ENCODE results near the gene LRP1B.

The LRP1B gene

DNA sequence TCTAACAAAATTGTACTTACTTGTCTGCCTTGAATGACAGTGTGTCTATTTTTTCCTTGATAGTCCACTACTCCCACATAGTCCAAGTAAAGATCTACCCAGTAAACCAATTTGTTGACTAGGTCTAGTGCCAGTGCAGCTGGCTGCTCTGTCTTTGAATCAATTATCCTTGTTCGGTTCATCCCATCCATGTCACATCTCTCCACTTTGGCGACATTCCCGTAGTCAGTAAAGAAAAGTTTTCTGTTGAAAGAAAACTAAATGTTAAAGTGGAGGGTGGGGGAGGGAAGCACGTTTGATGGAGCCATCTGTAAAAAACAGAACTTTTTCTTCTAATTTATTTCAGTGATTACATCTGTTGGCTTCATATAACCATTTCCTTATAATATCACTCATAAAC is 1068.8 kb downstream of the LRP1B start:
- no peak for DNase-seq

DNA sequence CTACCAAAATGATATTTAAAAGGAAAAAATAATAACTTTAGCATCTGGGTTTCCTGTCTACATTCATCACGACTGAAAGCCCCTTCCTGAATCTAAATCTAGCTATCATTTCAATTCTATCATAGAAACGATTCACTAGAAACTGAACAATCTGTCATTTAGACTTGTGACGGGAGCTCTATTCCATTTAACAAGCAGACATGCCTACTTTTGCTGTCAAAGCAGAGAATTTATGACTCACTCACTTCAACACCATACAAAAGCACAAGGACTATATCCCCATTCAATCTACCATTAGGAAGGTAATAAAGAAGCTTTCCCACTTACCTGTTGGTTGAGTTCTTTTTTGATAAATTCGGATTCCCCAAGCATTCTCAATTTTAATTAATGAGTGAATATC is 1072.3 kb downstream of the LRP1B start:
- DNase-seq = no peak

DNA sequence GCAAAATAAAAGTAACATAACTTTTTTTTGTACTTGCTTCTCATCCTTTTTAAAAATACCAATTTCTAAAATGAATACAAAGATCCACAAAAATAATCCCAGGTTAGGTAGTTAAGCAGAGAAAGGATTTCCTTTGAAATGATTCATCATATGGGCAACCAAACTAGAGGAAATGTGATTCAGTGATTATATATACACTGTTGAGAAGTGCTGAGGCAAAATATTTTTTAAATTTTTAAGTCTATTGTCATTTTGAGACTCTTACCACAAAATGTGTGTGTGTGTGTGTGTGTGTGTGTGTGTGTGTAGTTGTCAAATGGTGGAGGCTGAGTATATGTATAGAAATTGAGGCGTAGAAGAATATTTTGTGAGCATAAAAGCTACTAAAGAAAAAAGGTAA is 1075.3 kb downstream of the LRP1B start:
- DNase-seq = no peak

DNA sequence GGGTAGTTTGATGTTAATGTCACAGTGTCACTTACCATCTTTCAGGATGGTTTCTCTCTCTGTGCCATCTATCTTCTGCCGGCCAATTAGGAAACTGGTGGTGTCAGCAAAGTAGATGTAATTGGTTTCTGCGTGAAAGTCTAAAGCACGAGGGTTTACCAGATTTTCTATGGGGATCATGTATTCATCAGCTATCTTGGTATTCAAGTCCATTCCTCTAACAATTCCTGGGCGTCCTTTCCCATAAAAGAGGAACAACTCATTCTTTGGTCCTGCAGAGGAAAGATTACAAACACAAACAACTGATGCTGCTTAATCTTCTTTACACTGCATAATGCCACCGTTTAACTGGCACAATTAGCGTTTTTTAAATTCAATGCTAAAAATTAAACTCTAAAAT is 1081.9 kb downstream of the LRP1B start:
- DNase-seq = no peak

DNA sequence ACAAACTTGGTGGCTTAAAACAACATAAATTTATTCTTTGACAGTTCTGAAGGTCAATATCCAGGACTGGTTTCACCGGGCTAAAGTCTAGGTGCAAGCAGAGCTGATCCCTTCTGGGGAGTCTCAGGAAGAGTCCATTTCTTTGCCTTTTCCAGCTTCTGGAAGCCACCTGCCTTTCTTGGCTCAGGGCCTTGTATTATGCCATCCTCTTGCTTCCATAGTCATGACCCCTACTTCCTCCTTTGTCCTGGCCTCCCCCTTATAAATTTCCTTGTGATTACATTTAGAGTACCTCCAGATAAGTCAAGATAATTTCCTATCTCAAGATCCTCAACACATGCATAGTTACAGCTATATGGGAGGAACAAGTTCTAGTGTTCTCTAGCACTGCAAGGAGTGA is 1089.5 kb downstream of the LRP1B start:
- no peak for DNase-seq

DNA sequence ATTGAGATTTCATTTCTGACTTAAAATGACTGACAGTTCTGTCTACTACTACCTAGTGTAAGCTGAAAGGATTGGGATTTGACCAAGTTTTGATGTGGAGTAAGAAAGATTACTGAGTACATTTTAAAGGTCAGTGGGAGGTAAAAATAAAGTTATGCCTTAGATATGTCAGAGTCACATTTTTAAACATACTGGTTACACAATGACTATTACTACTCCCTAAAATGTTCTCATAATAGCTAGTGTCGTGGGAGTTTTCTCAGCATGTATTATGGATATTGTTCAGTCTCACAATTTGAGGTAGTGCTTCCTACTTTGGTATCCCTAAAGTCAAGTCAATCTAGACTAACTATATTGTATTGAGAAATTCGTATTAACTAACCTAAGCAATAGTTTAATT is 1092.5 kb downstream of the LRP1B start:
- DNase-seq = no peak

DNA sequence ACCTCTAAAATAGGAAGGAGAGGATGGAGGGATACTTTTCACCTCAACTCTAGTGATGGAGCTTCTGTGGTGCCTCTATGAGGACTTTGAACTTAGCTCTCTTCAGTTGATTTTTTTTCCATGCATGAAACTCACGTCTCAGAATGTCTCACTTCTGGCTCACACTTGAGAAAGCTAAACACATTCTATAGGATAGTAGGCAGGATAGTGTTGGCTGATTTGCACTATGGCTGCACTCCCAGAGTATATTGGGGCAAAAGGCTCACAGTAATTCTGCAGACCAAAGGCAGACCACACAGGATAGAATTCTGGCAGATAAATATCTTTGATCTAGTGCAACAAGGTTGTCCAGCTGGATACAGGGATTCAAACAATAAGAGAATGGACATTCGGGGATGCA is 1093.5 kb downstream of the LRP1B start:
- no peak for DNase-seq

DNA sequence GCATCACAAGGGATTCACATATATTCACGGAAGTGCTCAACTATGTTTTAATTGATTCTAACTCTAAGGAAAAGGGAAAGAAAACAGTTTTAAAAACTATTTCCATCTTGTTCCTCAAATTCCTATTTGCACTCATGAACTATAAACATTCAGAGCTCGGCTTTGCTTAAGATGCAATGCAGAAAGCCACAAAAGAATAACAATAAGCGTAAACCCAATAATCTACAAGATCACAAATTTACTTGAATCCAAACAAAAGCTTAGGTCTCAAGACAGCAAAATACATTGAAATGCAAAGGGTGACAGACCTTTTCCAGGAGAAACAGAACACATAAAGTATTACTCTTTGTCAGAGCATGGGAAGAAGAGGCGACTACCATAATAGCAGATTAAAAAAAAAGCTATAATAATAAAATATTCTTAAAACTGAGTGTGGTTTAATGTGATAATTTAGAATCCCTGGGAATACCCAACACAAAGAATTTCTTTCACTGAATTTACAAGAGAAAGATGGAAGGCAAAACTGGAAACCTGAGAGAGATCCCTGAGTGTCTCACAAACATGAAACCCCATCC is 1094.9 kb downstream of the LRP1B start:
- DNase-seq = no peak

DNA sequence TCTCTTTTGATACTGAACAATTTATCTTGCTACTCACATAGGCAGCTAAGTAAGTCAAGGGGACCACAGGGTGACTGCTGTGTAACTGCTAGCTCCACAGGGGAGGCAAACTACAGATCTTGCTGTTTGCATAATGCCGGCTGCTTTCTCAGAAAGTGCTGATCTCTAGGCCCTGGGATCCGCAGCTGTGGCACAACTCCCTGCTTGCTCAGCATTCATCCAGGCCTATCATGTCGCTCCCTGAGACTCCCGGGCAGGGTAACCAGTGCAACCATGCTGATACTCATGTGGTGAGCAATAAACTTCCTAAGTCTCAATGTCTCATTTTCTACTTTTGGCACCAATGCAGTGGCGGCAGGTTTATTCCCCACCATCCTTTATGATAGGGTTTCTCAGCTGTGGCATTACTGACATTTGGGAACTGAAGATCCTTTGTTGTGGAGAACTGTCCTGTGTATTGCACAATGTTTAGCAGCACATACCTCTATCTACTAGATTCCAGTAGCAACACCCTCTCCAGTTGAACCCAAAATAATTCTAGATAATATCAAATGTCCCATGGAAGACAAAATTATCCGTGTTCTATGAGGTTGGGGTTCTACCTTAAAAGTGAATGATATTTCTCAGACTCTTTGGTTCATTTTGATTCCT is 1101.3 kb downstream of the LRP1B start:
- DNase-seq = no peak

DNA sequence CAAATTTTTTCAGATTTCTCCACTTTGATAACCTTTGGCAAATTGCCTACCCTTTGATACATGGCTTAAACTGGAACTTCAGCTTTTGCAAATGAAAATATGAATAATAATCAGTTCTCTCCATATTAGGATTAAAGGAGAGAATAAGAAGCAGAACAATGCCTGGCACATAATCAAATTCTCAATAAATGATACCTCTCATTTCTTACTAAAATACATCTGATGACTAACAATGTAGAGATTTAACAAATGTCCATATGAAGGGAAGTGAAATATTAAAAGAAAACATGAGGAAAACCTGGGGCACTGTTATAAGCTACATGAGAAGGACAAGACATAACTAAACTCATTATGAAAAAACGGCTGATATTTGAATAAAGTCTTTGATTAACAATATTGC is 1103.6 kb downstream of the LRP1B start:
- DNase-seq = no peak

DNA sequence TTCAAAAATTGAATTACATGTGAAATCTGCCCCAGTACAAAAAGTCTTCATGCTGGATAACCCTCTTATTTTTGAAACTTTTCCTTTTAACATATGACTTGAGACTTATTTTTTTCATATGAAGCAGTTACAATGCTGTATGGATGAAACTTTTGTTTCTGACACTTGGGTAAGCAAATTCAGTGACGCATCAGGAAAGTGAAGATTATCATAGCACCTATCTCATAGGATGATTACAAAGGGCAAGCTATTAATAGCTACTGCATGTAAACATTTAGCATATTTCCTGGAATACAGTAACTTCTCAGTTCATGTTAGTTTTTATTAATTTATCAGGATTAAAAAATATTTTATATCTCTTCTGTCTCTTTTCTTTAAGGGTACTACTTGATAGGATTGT is 1109.2 kb downstream of the LRP1B start:
- DNase-seq = no peak

DNA sequence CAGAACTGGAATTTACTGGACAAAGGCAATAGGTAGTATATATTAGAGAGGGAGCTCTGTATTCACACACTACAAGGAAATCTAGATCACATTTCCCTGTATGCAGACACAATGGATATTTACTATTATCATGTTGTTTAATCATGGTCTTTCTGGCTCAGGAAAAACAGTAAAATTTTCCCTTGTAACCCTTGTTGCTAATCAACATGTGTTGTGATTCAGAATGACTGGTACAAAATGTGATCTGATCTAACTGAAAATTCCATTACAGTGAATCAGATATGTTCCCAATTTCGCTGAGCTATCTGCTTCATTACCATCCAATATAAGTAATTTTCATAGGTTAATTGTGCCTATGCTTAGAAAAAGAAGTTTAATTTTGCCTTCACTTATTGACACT is 1109.7 kb downstream of the LRP1B start:
- no peak for DNase-seq

DNA sequence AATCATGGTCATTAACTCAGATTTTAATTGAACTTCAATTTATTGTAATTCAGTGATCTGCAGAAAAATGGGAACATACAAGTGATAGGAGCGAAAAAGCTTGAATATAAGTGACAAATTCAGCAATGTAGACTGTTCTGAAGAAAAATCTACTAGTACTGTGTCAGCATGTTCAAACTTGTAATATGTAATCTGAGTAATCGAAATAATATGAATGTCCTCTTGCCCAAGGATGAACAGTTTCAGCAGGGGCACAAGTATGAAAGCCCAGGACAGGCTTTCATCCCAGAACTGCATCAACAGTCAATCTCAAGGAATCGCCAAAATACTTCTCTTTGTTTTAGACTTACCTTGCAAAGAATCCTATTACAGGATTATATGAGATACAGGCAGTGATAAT is 1110.5 kb downstream of the LRP1B start:
- no peak for DNase-seq

DNA sequence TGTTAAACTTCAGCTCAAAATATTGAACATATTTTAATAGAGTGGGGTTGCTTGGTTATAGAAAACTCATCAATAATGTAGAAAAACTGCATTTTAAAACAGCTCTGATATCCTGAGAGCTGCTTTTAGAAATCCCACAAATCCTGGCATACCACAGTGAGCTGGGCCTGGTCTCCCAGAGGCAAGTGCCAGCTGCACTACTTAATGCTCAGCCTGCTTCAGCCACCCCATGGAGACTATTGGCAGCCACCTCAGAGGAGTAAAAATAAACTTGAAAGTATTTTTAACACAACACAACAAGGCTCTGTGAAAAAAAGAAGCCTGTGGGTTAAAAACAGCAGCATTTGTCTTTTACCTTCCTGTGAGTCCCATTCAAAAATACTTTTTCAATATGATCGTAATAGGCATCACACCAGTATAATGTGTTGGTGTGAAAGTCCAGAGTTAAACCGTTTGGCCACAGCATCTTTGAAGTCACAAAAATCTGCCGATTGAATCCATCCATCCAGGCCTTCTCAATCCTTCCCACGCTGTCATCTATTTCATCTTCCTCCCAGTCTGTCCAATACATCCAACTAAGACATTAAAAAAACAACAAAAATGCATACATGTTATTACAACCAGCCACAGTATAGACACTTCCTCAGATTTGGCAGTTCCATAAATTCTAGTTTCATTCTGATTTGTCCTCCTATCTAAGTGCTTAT is 1115.3 kb downstream of the LRP1B start:
- DNase-seq = no peak

DNA sequence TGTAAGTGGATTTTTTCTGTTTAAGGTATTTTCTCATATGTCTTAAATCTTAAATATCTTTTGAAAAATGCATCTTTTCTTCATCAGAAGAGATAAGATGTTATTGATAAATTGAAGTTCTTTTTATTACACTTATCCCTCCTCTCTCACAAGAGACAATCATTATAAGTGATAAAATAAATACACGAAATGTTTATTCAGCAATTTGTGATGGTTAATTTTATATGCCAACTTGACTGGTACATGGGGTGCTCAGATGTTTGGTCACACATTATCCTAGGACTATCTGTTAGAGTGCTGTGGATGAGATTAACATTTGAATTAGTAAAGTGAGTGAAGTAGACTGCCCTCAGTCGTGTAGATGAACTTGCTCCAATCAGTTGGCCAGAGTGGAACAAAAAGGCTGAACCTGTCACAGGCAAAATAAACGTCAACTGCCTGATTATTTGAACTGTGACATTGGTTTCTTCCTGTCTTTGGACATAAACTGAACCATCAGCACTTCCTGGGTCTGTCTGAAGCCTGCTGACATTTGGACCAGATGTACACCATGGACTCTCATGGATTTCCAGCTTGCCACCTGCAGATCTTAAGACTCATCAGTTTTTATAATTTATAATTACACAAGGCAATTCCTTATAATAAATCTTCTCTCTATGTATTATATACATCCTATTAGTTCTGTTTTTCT is 1126.7 kb downstream of the LRP1B start:
- DNase-seq = no peak

DNA sequence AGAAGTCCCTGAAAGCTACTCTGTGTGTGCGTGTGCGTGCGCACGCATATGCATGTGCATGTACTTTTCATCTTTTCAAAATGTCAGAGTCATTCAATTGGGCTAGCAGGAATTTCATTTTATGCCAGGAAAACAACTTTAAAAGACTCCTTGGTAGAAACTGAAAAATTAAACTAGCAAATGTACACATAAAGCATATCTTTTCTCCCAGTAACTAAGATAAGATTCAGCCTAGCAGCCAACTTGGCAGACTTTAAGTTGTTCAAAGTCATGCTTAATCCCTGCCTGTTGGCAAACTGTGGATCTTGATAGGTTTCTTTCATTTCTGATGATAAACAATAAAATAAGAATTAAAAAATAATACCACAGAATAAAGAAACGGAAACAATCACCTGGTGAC is 1129.1 kb downstream of the LRP1B start:
- DNase-seq = no peak

DNA sequence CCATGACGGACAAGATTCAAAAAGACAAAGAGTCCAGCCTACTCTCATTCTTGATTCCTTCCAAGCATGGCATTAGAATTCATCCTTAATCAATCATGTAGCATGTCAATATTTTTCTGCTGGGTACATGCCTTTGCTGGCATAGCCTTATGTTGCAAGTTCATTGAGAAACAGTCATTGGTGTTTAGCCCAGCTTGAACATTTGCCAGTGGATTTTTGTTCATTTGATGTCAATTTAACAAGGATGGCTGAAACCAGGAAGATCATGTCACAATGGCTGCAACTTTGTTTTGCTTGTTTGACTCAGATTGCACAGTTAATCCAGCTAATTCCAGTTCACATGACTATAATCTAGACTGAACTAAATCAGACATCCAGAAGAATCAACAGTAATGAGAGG is 1132.2 kb downstream of the LRP1B start:
- no peak for DNase-seq

DNA sequence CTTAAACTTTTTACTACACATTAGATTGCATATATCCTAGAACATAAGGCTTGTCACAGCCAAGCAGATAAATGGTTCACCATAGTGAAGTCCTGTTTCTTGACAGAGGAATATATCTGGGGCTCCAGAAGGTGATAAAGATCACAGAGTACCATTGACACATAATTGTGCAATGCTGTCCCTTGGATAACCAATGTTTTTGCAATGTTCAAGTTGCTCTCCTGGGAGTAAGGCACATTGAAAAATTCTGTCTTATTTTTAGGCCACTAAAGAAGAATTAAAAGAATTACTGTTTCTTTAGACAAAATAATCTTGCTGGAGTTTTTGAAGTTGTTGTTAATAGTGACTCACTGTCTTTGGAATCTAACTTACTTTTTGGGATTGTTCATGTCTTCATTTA is 1132.8 kb downstream of the LRP1B start:
- DNase-seq = no peak

DNA sequence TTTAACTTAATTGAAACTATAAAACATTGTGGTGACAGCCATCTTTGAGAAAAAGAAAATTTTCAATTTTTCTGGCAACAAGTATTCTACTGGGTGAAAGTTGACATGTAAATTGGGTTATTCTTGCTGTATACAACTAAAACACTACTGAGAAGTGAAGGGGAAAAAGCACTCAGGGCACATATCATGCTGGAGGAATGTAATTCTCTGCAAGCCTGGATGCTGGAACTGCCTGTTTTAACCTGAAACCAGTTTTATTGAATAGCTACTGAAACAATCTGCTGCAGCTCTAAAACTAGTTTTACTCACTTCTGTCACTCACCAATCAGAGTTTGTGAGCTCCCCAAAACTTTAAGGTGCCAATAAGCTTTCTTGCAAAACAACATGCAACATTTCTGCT is 1136.0 kb downstream of the LRP1B start:
- DNase-seq = no peak

DNA sequence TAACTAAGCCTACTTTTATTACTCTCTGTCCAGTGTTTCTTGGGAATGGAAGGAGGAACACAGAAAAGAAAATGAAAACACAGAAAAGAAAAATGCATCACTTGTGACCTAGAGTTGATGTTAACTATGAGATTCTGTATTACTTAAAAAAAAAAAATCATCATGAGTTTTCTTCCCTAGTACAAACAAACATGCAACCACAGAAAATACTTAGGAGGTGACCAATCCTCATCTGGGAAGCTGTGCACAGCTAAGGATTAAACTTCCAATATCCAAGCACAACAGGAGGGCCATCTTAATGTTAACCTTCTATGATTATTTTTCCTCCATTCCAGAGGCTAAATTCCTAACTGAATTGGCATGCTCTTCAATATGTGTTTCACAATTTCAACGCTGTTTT is 1140.4 kb downstream of the LRP1B start:
- no peak for DNase-seq

DNA sequence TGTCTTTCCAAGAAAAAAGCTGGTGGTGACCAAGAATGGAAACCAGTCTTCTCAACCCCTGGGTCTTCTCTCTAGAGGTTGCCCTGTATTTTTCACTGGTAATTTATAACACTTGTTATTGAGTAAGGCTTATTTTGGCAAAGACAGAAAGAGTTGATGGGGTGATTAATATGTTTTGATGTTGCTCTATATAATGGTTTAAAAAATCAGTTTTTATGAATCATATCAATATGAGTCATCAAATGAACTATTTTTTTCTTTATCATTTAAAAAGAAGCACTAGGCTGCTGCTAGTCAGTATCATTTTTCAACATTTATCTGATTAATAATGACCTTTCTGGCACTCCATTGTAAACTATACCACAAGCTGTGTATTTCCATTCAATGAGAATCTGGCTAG is 1142.2 kb downstream of the LRP1B start:
- no peak for DNase-seq

DNA sequence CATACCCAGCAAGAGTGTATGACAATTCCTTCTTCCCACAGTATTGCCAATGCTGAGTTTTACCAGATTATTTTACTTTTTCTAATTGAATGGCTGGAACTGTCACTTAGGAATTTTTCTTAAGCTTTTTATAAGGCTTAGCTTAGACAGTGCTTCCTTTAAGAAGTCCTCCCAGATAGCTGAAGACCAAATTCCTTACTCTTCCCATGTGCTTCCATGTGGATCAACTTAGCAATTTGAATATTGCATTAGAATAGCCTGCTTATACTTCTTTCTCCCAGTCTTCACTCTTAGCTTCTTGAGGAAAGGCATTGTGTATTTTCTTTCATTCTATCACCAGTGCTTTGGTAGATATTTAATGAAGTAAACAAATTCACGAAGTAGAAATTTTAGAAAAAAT is 1144.4 kb downstream of the LRP1B start:
- no peak for DNase-seq

DNA sequence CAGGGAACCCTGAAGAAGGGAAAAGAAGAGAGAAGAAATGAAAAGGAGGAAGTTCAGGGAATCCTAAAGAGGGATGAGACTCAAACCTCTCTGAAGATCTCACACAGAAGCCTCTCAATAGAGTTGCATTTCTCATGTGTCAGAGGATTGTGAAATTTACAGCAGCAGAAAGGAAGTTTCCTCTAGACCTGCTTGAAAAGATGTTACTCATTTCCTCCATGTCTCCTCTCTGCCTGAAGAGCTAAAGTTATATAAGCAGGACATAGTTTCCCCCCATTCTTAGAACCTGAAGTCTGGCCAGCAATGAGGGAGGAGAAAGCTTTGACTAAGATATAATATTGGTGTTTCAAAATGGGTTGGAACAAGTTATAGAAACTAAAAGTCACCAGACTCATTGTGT is 1155.6 kb downstream of the LRP1B start:
- DNase-seq = no peak

DNA sequence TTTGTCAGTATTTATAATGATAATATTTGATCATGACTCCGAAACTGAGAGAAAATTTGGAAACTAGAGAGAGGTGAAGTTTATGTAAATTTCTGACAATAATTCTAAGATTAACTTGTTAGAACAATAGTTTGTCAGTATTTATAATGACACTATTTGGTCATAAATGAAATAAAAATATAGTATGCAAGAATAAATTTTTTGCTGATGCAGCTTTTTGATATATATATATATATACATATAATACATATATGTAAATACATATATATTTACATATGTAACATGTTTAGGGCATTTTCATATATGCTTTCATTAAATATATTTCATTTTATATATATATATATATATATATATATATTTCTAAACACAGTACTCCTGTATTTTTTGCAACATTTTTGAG is 1158.1 kb downstream of the LRP1B start:
- no peak for DNase-seq

Measured in CD4-positive, alpha-beta T cell treated with Interleukin-17A for 4 hours (primary cell).